NCI-H146 treated with DMSO at 0.1 percent for 48 hours (cell line): ENCODE data around the gene TFAP2A.

Source experiments
- DNase-seq: peaks from one replicate; lab custom pipeline; 2025; ENCODE audit not compliant: unreplicated experiment; lab: John Stamatoyannopoulos, UW

The TFAP2A gene

GRCh38 chr6:10414756-10415616, at the start of gene TFAP2A:
TSS of gene TFAP2A (minus strand) at chr6:10415074. CDS start at chr6:10414991, 83 bp downstream.
- no peak for DNase-seq

GRCh38 chr6:10463491-10464481, 48.9 kb upstream of the TFAP2A start:
- DNase-seq: peak; percentile 9

GRCh38 chr6:10463040-10463439, 48.2 kb upstream of the TFAP2A start:
- DNase-seq: no peak

- DNase-seq: no peak
Measured at GRCh38 chr6:10461850-10462249, 47.0 kb upstream of the TFAP2A start.

GRCh38 chr6:10460096-10460495, 45.2 kb upstream of the TFAP2A start:
- DNase-seq: no peak

GRCh38 chr6:10458287-10458686, 43.4 kb upstream of the TFAP2A start:
- DNase-seq: no peak

- DNase-seq: no peak
Measured at GRCh38 chr6:10453596-10453995, 38.7 kb upstream of the TFAP2A start.

- no peak for DNase-seq
Measured at GRCh38 chr6:10451828-10452509, 37.1 kb upstream of the TFAP2A start.

- no peak for DNase-seq
Measured at GRCh38 chr6:10451394-10451793, 36.5 kb upstream of the TFAP2A start.

GRCh38 chr6:10449751-10450150, 34.9 kb upstream of the TFAP2A start:
- no peak for DNase-seq

GRCh38 chr6:10448096-10448495, 33.2 kb upstream of the TFAP2A start:
- no peak for DNase-seq

GRCh38 chr6:10446548-10446947, 31.7 kb upstream of the TFAP2A start:
- DNase-seq: no peak

- DNase-seq: no peak
Measured at GRCh38 chr6:10441655-10442009, 26.8 kb upstream of the TFAP2A start.

GRCh38 chr6:10441004-10441654, 26.3 kb upstream of the TFAP2A start:
- no peak for DNase-seq

GRCh38 chr6:10437891-10438290, 23.0 kb upstream of the TFAP2A start:
- DNase-seq: no peak

GRCh38 chr6:10434235-10434634, 19.4 kb upstream of the TFAP2A start:
- no peak for DNase-seq

GRCh38 chr6:10433322-10433721, 18.4 kb upstream of the TFAP2A start:
- DNase-seq: no peak

- no peak for DNase-seq
Measured at GRCh38 chr6:10431423-10432164, 16.7 kb upstream of the TFAP2A start.

- peak; percentile 82 for DNase-seq
Measured at GRCh38 chr6:10429638-10430427, 15.0 kb upstream of the TFAP2A start.
